GM12872 (cell line): ENCODE data around the gene SAPCD2.

Experiments used
- CTCF ChIP-seq: IDR thresholded peaks from 3 replicates; pipeline ENCODE4 v1.5.1; 2011; ENCODE audit warnings: low read depth, mild to moderate bottlenecking, low read length, moderate library complexity; ENCODE audit not compliant: insufficient read depth

Gene SAPCD2

GRCh38 chr9:137049544-137050449 lies 20.6 kb downstream of the SAPCD2 start:
- peak; percentile 57 for TF ChIP-seq CTCF

- TF ChIP-seq CTCF, result no peak
These were observed 21.5 kb downstream of the SAPCD2 start for GRCh38 chr9:137048655-137049543.

DNA sequence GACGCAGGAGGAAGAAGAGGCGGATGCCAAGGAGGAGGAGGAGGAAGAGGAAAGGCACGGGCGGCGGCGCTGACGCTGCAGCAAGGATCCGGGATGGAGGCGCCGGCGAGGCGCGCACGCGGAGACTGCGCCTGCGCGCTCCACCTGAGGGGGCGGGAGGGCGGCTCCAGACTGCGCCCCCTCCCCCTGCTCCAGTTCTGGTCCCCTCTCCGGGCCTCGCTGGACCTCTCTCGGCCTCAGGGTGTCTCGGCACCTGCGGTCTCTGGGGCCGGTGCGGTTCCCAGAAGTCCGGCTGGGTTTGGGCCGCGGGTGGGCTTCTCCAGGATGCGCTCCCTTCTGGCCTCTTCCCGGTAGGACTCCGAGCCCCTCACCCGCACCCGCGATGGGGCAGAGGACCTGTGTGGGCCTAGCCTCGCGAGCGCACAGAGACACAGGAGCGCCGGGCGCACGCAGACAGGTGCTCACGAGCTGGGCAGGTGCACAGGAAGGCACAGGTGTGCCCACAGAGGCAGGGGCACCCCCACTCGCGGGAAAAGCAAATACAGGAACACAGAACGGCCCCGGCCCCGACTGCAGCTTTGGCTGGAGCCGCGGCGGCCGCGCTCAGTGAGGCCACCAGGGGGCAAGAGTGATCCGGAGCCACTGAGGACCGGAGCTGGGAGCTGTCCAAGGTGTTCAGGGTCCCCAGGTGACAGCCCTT lies 24.1 kb downstream of the SAPCD2 start, which contains the start of gene NPDC1:
Gene NPDC1, minus strand, starts transcription at position 90 of the 700 bp plus-strand sequence. CDS start 188 bp downstream, outside the sequence.
- peak; percentile 94 for TF ChIP-seq CTCF

DNA sequence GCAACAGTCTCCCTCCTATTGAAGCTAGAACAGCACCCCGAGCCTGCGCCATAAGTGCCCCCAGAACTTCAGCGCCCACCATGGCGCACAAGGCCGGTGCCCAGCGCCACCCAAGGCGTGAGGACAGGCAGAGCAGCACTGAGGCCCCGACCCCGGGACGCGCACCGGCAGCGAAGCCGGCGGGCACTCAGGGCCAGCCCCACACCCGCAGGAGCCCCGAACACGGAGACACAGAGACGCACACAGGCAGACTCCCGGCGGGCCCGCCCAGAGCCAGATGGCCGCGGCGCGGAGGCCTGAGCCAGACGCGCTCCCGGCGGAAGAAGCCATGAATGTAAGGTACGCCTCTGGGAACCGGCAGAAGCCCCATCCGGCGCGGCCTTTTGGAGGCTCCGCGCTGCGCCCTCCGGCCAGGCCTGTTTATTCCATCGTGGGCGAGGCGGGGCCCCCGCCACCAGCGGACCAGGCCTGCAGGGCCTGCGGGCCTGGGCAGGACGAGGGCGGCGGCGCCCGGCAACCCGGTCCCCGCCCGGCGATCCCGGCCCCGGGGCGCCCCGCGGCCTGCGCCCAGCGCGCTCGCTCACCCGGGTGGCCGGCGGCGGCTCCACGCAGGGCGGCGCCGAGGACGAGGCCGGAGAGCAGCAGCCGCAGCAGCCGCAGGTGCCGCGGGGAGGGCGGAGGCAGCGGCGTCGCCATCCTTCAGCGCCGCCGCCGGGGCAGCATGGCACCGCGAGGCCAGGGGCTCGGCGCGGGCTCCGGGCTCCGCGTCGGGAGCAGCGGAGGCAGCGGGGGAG lies 24.9 kb downstream of the SAPCD2 start:
- no peak for TF ChIP-seq CTCF

DNA sequence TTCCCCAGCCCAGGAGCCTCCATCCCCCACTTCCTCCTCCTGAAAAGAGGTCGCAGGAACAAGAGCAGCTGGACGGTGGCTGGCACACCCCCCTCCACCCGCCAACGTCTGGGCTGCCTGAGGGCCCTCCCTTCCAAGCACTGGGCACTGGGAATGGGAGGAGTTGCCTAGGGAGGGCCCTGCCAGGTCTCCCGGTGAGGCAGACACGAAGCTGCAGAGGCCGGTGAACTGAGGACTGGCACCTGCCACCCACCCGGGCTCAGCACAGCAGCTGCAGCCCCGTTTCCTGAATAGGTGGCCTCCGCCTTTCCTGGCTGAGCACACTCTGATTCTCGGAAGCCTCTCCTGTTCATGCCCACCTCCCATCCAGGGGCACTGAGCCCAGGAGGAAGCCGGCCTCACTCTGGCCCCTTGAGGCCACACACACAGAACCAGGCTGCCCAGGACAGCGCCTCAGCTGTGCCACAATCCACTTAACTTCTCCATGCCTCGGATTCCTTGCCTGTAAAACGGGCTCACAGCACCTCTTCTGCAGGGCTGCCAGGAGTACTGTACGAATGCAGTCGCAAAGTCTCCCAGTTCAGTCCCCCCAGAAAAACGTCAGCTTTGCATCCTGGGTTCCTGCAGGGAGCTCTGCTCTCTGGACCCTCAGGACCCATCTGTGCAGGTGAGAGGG lies 25.7 kb downstream of the SAPCD2 start:
- TF ChIP-seq CTCF, result no peak

- no peak for TF ChIP-seq CTCF
These were observed 26.3 kb downstream of the SAPCD2 start for GRCh38 chr9:137044037-137044436.
